Measurements from ENCODE around the gene FDX1. TPM values are rescaled to one million over a fixed set of nuclear protein-coding genes. Genes with fewer than 3 reads are reported as not detected.

The FDX1 gene
- total RNA-seq, 3 donors from 2014 or later, result 18.7 to 24.3 (median 19.0) TPM

DNA sequence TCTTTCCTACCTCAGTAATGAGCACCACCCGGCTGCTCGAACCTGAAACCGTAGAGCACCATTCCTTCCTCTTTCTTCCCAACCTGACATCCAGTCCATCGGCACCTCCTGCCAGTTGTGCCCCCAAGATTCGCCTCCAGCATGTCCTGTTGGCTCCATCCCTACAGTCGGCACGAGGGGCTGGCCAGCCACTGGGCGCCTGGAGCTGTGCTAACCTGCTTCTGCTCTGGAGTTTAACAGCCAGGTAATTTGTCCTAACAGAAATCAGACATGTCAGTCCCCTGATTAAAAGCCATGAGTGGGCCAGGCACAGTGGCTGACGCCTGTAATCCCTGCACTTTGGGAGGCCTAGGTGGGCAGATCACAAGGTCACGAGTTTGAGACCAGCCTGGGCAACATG lies 16.8 kb downstream of the FDX1 start:
- Histone ChIP-seq H3K36me3 (ENCODE audit: low read depth) (no peaks in the 10 kb centered on the region), H3K4me3 (no peak overlapping the region), H3K4me1 (ENCODE audit: low read depth) (no peaks in the 10 kb centered on the region), H3K9me3 (no peaks in the 10 kb centered on the region)
- TF ChIP-seq, protein P1, sequence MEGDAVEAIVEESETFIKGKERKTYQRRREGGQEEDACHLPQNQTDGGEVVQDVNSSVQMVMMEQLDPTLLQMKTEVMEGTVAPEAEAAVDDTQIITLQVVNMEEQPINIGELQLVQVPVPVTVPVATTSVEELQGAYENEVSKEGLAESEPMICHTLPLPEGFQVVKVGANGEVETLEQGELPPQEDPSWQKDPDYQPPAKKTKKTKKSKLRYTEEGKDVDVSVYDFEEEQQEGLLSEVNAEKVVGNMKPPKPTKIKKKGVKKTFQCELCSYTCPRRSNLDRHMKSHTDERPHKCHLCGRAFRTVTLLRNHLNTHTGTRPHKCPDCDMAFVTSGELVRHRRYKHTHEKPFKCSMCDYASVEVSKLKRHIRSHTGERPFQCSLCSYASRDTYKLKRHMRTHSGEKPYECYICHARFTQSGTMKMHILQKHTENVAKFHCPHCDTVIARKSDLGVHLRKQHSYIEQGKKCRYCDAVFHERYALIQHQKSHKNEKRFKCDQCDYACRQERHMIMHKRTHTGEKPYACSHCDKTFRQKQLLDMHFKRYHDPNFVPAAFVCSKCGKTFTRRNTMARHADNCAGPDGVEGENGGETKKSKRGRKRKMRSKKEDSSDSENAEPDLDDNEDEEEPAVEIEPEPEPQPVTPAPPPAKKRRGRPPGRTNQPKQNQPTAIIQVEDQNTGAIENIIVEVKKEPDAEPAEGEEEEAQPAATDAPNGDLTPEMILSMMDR (IDR thresholded peaks at IDR 0.05), result no peak
- no peak for ATAC-seq
- no peak for DNase-seq
- intact Hi-C loops (cut with DNase I, micrococcal nuclease), result loop anchor here in 1 of 2 donors (10.0 kb wide), 1 partner anchor 788 kb away; no protein-coding TSS in a partner anchor

DNA sequence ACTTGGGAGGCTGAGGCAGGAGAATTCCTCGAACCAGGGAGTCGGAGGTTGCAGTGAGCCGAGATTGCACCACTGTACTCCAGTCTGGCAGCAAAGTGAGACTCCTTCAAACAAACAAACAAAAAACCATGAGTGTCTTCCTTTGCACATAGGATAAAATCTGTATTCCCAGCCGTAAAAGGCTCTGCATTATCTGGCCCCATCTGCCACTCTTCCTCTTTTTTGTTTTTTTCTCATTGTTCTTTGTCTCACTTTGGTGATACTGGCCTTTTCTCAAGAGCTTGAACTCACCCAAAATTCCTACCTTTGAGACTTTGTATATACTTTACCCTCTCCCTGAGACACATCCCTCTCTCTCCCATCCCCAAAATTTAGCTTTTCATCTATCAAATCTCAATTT lies 17.6 kb downstream of the FDX1 start:
- H3K9me3 ChIP-seq, result no peaks in the 10 kb centered on the region
- TF ChIP-seq, protein P1 (IDR thresholded peaks at IDR 0.05), result no peak
- intact Hi-C loops (cut with DNase I, micrococcal nuclease), result loop anchor here in 1 of 2 donors (10.0 kb wide), 1 partner anchor 787 kb away; no protein-coding TSS in a partner anchor
- H3K4me1 ChIP-seq (ENCODE audit: low read depth), result no peaks in the 10 kb centered on the region
- ATAC-seq (no peak), DNase-seq (no peak)
- no peaks in the 10 kb centered on the region for H3K36me3 ChIP-seq (ENCODE audit: low read depth)
- no peak overlapping the region for H3K4me3 ChIP-seq

DNA sequence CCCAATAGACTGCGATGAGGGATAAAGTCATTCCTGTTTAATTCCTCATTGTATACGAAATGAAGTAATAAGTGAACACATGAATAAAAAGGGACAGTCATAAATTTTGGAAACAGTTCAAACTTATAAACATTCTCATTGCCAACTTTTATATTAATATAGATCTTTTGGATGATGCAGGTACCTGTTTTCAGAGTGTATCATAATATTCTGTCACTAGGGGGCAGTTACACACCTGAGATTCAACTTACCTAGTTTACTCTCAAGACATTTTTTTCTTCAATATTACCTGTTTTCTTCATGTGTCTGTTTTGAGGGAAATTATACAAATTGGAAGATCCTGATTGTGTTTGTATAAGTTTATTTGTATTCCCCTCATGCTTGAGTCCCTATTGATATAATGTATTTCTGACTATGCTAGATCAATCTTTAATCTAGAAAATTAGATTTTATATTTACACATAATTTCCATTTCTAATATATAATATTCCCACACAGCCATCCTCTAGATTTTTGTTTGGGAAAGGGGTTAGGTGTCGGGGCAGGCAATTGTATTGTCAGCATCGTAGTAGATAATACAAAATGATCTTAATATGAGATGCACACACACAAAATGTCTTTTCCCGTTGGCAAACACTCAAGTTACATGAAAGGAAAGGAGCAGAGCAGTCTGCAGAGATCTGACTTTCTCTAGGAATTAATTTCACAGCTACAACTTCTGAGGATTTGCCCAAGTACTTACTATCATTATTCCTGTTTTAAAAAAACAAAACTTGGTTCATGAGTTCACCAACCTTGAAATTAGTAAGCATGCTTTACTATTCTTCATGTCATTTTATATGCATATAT lies 18.4 kb downstream of the FDX1 start:
- Histone ChIP-seq H3K9me3 (no peaks in the 10 kb centered on the region), H3K4me1 (ENCODE audit: low read depth) (no peaks in the 10 kb centered on the region), H3K4me3 (no peak overlapping the region), H3K36me3 (ENCODE audit: low read depth) (no peaks in the 10 kb centered on the region)
- intact Hi-C loops (cut with DNase I, micrococcal nuclease), result loop anchor here in 1 of 2 donors (10.0 kb wide), 1 partner anchor 787 kb away; no protein-coding TSS in a partner anchor
- TF ChIP-seq, protein P1 (IDR thresholded peaks at IDR 0.05), result no peak
- ATAC-seq (no peak), DNase-seq (no peak)

DNA sequence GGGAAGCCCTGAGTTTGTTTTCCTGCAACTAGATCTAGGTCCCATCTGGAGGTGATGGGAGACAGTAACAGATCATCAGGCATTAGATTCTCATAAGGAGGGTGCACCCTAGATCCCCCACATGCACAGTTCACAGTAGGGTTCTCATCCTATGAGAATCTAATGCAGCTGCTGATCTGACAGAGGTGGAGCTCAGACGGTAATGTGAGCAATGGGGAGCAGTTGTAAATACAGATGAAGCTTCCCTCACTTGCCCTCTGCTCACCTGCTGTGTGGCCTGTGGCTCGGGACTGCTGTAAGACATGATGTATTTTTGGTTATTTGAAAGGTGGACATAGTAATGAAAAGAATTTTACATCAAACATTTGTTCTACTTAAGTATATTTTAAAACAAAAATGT lies 20.5 kb downstream of the FDX1 start:
- no peak for DNase-seq
- TF ChIP-seq, protein P1 (IDR thresholded peaks at IDR 0.05), result no peak
- Histone ChIP-seq H3K36me3 (ENCODE audit: low read depth) (no peaks in the 10 kb centered on the region), H3K9me3 (no peaks in the 10 kb centered on the region), H3K4me1 (ENCODE audit: low read depth) (no peaks in the 10 kb centered on the region), H3K4me3 (no peak overlapping the region)
- ATAC-seq, result no peak
- intact Hi-C loops (cut with DNase I, micrococcal nuclease), result no loop called here

DNA sequence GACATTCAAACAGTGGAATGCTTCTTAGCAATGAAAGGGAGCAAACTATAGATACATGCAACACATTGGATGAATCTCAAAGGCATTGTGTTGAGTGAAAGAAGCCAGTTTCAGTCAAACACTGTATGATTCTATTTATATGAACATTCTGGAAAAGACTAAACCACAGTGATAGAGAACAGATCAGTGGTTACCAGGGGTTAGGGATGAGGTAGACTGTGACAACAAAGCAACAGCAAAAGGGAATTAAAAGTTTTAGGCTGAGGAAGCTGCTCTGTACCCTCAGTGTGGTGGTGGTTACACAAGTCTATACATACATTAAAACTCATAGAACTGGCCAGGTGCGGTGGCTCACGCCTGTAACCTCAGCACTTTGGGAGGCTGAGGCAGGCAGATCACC lies 23.0 kb downstream of the FDX1 start:
- Histone ChIP-seq H3K4me3 (no peak overlapping the region), H3K9me3 (no peaks in the 10 kb centered on the region), H3K36me3 (ENCODE audit: low read depth) (no peaks in the 10 kb centered on the region), H3K4me1 (ENCODE audit: low read depth) (no peaks in the 10 kb centered on the region)
- no peak for ATAC-seq
- TF ChIP-seq, protein P1 (IDR thresholded peaks at IDR 0.05), result no peak
- DNase-seq, result no peak
- intact Hi-C loops (cut with DNase I, micrococcal nuclease), result no loop called here
